BE2C (cell line): ENCODE results near the gene SLC22A23.

ENCODE experiments used
- DNase-seq: peaks from one replicate; pipeline ENCODE4 v3.0.0-alpha.2; 2020
- H3K27me3 ChIP-seq: fragments of 250-450 bp; sonication (Bioruptor Pico); 2 replicates; pipeline ENCODE4 v1.5.1; 2020; ENCODE audit warnings: mild to moderate bottlenecking
- H3K36me3 ChIP-seq: fragments of 250-450 bp; sonication (Bioruptor Pico); 2 replicates; pipeline ENCODE4 v1.5.1; 2020; ENCODE audit warnings: mild to moderate bottlenecking
- H3K4me1 ChIP-seq: fragments of 250-450 bp; sonication (Bioruptor Pico); 2 replicates; pipeline ENCODE4 v1.5.1; 2020
- H3K4me3 ChIP-seq: 2 replicates; pipeline ENCODE4 v1.5.1; 2011; ENCODE audit warnings: low read depth, low read length
- H3K9me3 ChIP-seq: fragments of 250-450 bp; sonication (Bioruptor Pico); 2 replicates; pipeline ENCODE4 v1.5.1; 2020
- CTCF ChIP-seq: IDR thresholded peaks from 2 replicates; pipeline ENCODE4 v1.5.1; 2012; ENCODE audit warnings: mild to moderate bottlenecking, low read depth, low read length

SLC22A23 gene

GRCh38 chr6:3305216-3305565 is 151.7 kb downstream of the SLC22A23 start:
- Histone ChIP-seq H3K4me3 (no peak overlapping the region), H3K9me3 (no peaks in the 10 kb centered on the region), H3K36me3 (no peaks in the 10 kb centered on the region), H3K4me1 (no peaks in the 10 kb centered on the region), H3K27me3 (peaks cover 22% of the 10 kb centered on the region)
- no peak for TF ChIP-seq CTCF
- DNase-seq, result no peak

GRCh38 chr6:3304500-3305215 is 152.2 kb downstream of the SLC22A23 start:
- no peak for TF ChIP-seq CTCF
- H3K27me3 ChIP-seq, result peaks cover 22% of the 10 kb centered on the region
- H3K36me3 ChIP-seq, result no peaks in the 10 kb centered on the region
- H3K4me3 ChIP-seq, result no peak overlapping the region
- no peaks in the 10 kb centered on the region for H3K4me1 ChIP-seq
- no peaks in the 10 kb centered on the region for H3K9me3 ChIP-seq
- DNase-seq, result no peak

- Histone ChIP-seq H3K36me3 (no peaks in the 10 kb centered on the region), H3K4me3 (no peak overlapping the region), H3K27me3 (peaks cover 22% of the 10 kb centered on the region), H3K9me3 (no peaks in the 10 kb centered on the region), H3K4me1 (no peaks in the 10 kb centered on the region)
- no peak for DNase-seq
- no peak for TF ChIP-seq CTCF
Observed at GRCh38 chr6:3303795-3304411, 152.9 kb downstream of the SLC22A23 start.

GRCh38 chr6:3301506-3301905 is 155.3 kb downstream of the SLC22A23 start:
- no peak for DNase-seq
- TF ChIP-seq CTCF, result no peak
- no peak overlapping the region for H3K4me3 ChIP-seq

GRCh38 chr6:3299221-3299620 is 157.6 kb downstream of the SLC22A23 start:
- Histone ChIP-seq H3K4me3 (no peak overlapping the region), H3K27me3 (peaks cover 8% of the 10 kb centered on the region; the same call in 1 of the 2 replicates), H3K4me1 (no peaks in the 10 kb centered on the region), H3K9me3 (no peaks in the 10 kb centered on the region), H3K36me3 (no peaks in the 10 kb centered on the region)
- DNase-seq, result no peak
- TF ChIP-seq CTCF, result no peak

More at GRCh38 chr6:3301506-3301905, 155.3 kb downstream of the SLC22A23 start:
- peaks cover 10% of the 10 kb centered on the region for H3K27me3 ChIP-seq
- H3K9me3 ChIP-seq, result no peaks in the 10 kb centered on the region
- H3K4me1 ChIP-seq, result no peaks in the 10 kb centered on the region
- H3K36me3 ChIP-seq, result no peaks in the 10 kb centered on the region

- no peak for DNase-seq
- no peaks in the 10 kb centered on the region for H3K4me1 ChIP-seq
- TF ChIP-seq CTCF, result no peak
- H3K36me3 ChIP-seq, result no peaks in the 10 kb centered on the region
- no peaks in the 10 kb centered on the region for H3K9me3 ChIP-seq
- no peak overlapping the region for H3K4me3 ChIP-seq
- peaks cover 8% of the 10 kb centered on the region; the same call in 1 of the 2 replicates for H3K27me3 ChIP-seq
Observed at GRCh38 chr6:3297909-3298308, 158.9 kb downstream of the SLC22A23 start.
